HepG2 (cell line): ENCODE data around the gene CSTF3. TPM values are rescaled to one million over a fixed set of nuclear protein-coding genes. Genes with fewer than 3 reads are reported as not detected.

Experiments
- ZNF296 ChIP-seq: sonication (generic); formaldehyde crosslinking; conservative IDR thresholded peaks from 2 replicates; pipeline ENCODE4 v1.5.0; 2020; ENCODE audit warnings: mild to moderate bottlenecking, missing genetic modification reagents
- ZNF354B ChIP-seq: sonication (generic); formaldehyde crosslinking; IDR thresholded peaks from 2 replicates; pipeline ENCODE4 v1.8.0; 2022; ENCODE audit warnings: mild to moderate bottlenecking, missing genetic modification reagents
- ZNF607 ChIP-seq: sonication (generic); formaldehyde crosslinking; IDR thresholded peaks from 2 replicates; pipeline ENCODE4 v1.5.1; 2020; ENCODE audit warnings: missing genetic modification reagents, mild to moderate bottlenecking, borderline replicate concordance
- polyA plus RNA-seq, 8 experiments: library from polyadenylated mRNA; depleted of rRNA in 3 of 8; stranded (reverse) in 7 of 8; unstranded in 1 of 8; fragments of >200 nt; fragmentation: Illumina TruSeq in 4 of 8; extraction: Trizol in 4 of 8; gene quantifications; 2 replicates each; pipeline versions ENCODE4 v1.2.1 to v1.2.3, GENCODE V29; 2011 to 2016; ENCODE audit warnings: low read depth in 4 of 8, missing spikeins in 1 of 8, mixed read lengths in 1 of 8; ENCODE audit not compliant: insufficient read depth in 1 of 8
- total RNA-seq, 5 experiments: library from RNA; depleted of rRNA; stranded (reverse); fragments of >200 nt; fragmentation: Illumina TruSeq; extraction: Trizol; gene quantifications; 2 replicates each; pipeline ENCODE4 v1.2.3, GENCODE V29; 2016; ENCODE audit warnings: low read depth in 1 of 5
- TF ChIP-seq, protein P1 (sequence below): sonication (generic); formaldehyde crosslinking; IDR thresholded peaks from 2 replicates; pipeline ENCODE4 v1.5.1; 2020; ENCODE audit warnings: mild to moderate bottlenecking, missing genetic modification reagents, borderline replicate concordance
- TF ChIP-seq, protein P2 (sequence below): sonication (generic); formaldehyde crosslinking; conservative IDR thresholded peaks from 2 replicates; pipeline ENCODE4 v1.4.0; 2020; ENCODE audit warnings: mild to moderate bottlenecking, missing genetic modification reagents, moderate library complexity
- TF ChIP-seq, protein P3 (sequence below): sonication (generic); formaldehyde crosslinking; IDR thresholded peaks from 2 replicates; pipeline ENCODE4 v1.4.0; 2020; ENCODE audit warnings: missing genetic modification reagents
- TF ChIP-seq, protein P4 (sequence below): sonication (generic); formaldehyde crosslinking; IDR thresholded peaks from 2 replicates; pipeline ENCODE4 v1.8.1; 2023; ENCODE audit warnings: mild to moderate bottlenecking, inconsistent platforms, moderate library complexity, missing genetic modification reagents, borderline replicate concordance
- TF ChIP-seq, protein P5 (sequence below): sonication (generic); formaldehyde crosslinking; IDR thresholded peaks from 2 replicates; pipeline ENCODE4 v1.4.0; 2020; ENCODE audit warnings: missing genetic modification reagents, borderline replicate concordance
- TF ChIP-seq, protein P6 (sequence below): sonication (generic); formaldehyde crosslinking; IDR thresholded peaks from 2 replicates; pipeline ENCODE4 v1.8.1; 2023; ENCODE audit warnings: mild to moderate bottlenecking, missing genetic modification reagents

Gene CSTF3
- total and polyA plus RNA-seq, 2 of the 13 experiments (the other 11 are each of a cell fraction or from before 2014, with no cell fraction given), result 21.5 to 43.6 TPM

DNA sequence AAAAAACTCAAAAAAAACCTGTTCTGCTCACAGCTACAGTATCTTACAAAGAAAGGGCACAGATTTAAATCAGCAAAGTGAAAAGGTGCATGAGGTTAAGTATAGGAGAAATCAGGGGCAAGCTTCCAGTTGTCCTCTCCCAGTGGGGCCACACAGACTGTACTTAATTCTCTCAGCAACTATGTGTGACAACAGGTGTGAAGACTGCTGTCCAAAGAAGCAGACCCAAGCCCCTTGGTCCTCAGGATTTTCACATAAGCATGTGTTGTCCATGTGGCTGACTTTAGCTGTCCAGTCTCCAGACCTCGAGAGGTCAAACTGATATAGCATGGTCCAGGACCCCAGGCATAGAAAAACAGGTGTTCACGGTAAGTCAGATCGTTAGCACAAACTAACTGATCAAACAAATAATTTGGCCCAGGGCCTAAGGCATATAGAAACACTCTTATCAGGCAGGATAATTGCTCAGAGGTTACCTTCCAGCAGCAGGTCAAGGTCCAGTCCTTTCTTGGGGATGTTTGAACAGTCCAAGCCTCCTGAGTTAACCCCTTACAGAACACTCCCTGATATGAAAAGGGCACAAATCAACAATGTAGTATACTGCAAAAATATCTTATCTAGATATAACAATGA is 21.1 kb upstream of the CSTF3 start (continued):
- TF ChIP-seq, protein P1, sequence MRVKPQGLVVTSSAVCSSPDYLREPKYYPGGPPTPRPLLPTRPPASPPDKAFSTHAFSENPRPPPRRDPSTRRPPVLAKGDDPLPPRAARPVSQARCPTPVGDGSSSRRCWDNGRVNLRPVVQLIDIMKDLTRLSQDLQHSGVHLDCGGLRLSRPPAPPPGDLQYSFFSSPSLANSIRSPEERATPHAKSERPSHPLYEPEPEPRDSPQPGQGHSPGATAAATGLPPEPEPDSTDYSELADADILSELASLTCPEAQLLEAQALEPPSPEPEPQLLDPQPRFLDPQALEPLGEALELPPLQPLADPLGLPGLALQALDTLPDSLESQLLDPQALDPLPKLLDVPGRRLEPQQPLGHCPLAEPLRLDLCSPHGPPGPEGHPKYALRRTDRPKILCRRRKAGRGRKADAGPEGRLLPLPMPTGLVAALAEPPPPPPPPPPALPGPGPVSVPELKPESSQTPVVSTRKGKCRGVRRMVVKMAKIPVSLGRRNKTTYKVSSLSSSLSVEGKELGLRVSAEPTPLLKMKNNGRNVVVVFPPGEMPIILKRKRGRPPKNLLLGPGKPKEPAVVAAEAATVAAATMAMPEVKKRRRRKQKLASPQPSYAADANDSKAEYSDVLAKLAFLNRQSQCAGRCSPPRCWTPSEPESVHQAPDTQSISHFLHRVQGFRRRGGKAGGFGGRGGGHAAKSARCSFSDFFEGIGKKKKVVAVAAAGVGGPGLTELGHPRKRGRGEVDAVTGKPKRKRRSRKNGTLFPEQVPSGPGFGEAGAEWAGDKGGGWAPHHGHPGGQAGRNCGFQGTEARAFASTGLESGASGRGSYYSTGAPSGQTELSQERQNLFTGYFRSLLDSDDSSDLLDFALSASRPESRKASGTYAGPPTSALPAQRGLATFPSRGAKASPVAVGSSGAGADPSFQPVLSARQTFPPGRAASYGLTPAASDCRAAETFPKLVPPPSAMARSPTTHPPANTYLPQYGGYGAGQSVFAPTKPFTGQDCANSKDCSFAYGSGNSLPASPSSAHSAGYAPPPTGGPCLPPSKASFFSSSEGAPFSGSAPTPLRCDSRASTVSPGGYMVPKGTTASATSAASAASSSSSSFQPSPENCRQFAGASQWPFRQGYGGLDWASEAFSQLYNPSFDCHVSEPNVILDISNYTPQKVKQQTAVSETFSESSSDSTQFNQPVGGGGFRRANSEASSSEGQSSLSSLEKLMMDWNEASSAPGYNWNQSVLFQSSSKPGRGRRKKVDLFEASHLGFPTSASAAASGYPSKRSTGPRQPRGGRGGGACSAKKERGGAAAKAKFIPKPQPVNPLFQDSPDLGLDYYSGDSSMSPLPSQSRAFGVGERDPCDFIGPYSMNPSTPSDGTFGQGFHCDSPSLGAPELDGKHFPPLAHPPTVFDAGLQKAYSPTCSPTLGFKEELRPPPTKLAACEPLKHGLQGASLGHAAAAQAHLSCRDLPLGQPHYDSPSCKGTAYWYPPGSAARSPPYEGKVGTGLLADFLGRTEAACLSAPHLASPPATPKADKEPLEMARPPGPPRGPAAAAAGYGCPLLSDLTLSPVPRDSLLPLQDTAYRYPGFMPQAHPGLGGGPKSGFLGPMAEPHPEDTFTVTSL (CRISPR knock-in tag), result no peak
- TF ChIP-seq, protein P2, sequence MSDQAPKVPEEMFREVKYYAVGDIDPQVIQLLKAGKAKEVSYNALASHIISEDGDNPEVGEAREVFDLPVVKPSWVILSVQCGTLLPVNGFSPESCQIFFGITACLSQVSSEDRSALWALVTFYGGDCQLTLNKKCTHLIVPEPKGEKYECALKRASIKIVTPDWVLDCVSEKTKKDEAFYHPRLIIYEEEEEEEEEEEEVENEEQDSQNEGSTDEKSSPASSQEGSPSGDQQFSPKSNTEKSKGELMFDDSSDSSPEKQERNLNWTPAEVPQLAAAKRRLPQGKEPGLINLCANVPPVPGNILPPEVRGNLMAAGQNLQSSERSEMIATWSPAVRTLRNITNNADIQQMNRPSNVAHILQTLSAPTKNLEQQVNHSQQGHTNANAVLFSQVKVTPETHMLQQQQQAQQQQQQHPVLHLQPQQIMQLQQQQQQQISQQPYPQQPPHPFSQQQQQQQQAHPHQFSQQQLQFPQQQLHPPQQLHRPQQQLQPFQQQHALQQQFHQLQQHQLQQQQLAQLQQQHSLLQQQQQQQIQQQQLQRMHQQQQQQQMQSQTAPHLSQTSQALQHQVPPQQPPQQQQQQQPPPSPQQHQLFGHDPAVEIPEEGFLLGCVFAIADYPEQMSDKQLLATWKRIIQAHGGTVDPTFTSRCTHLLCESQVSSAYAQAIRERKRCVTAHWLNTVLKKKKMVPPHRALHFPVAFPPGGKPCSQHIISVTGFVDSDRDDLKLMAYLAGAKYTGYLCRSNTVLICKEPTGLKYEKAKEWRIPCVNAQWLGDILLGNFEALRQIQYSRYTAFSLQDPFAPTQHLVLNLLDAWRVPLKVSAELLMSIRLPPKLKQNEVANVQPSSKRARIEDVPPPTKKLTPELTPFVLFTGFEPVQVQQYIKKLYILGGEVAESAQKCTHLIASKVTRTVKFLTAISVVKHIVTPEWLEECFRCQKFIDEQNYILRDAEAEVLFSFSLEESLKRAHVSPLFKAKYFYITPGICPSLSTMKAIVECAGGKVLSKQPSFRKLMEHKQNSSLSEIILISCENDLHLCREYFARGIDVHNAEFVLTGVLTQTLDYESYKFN, result no peak; the same call in 1 of the 2 replicates
- TF ChIP-seq, protein P3, sequence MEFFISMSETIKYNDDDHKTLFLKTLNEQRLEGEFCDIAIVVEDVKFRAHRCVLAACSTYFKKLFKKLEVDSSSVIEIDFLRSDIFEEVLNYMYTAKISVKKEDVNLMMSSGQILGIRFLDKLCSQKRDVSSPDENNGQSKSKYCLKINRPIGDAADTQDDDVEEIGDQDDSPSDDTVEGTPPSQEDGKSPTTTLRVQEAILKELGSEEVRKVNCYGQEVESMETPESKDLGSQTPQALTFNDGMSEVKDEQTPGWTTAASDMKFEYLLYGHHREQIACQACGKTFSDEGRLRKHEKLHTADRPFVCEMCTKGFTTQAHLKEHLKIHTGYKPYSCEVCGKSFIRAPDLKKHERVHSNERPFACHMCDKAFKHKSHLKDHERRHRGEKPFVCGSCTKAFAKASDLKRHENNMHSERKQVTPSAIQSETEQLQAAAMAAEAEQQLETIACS, result no peak
- TF ChIP-seq, protein P4, sequence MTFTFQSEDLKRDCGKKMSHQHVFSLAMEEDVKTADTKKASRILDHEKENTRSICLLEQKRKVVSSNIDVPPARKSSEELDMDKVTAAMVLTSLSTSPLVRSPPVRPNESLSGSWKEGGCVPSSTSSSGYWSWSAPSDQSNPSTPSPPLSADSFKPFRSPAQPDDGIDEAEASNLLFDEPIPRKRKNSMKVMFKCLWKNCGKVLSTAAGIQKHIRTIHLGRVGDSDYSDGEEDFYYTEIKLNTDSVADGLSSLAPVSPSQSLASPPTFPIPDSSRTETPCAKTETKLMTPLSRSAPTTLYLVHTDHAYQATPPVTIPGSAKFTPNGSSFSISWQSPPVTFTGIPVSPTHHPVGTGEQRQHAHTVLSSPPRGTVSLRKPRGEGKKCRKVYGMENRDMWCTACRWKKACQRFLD (CRISPR knock-in tag), result no peak
- TF ChIP-seq ZNF354B (CRISPR knock-in tag) (no peak), ZNF607 (CRISPR knock-in tag) (no peak), ZNF296 (CRISPR knock-in tag) (no peak)
- TF ChIP-seq, protein P5, sequence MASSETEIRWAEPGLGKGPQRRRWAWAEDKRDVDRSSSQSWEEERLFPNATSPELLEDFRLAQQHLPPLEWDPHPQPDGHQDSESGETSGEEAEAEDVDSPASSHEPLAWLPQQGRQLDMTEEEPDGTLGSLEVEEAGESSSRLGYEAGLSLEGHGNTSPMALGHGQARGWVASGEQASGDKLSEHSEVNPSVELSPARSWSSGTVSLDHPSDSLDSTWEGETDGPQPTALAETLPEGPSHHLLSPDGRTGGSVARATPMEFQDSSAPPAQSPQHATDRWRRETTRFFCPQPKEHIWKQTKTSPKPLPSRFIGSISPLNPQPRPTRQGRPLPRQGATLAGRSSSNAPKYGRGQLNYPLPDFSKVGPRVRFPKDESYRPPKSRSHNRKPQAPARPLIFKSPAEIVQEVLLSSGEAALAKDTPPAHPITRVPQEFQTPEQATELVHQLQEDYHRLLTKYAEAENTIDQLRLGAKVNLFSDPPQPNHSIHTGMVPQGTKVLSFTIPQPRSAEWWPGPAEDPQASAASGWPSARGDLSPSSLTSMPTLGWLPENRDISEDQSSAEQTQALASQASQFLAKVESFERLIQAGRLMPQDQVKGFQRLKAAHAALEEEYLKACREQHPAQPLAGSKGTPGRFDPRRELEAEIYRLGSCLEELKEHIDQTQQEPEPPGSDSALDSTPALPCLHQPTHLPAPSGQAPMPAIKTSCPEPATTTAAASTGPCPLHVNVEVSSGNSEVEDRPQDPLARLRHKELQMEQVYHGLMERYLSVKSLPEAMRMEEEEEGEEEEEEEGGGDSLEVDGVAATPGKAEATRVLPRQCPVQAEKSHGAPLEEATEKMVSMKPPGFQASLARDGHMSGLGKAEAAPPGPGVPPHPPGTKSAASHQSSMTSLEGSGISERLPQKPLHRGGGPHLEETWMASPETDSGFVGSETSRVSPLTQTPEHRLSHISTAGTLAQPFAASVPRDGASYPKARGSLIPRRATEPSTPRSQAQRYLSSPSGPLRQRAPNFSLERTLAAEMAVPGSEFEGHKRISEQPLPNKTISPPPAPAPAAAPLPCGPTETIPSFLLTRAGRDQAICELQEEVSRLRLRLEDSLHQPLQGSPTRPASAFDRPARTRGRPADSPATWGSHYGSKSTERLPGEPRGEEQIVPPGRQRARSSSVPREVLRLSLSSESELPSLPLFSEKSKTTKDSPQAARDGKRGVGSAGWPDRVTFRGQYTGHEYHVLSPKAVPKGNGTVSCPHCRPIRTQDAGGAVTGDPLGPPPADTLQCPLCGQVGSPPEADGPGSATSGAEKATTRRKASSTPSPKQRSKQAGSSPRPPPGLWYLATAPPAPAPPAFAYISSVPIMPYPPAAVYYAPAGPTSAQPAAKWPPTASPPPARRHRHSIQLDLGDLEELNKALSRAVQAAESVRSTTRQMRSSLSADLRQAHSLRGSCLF, result no peak
- TF ChIP-seq, protein P6, sequence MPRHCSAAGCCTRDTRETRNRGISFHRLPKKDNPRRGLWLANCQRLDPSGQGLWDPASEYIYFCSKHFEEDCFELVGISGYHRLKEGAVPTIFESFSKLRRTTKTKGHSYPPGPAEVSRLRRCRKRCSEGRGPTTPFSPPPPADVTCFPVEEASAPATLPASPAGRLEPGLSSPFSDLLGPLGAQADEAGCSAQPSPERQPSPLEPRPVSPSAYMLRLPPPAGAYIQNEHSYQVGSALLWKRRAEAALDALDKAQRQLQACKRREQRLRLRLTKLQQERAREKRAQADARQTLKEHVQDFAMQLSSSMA, result no peak
